HepG2 (cell line): ENCODE results near the gene AMIGO3. TPM values are rescaled to one million over a fixed set of nuclear protein-coding genes. Genes with fewer than 3 reads are reported as not detected.

Source experiments
- E2F5 ChIP-seq: sonication (generic); formaldehyde crosslinking; conservative IDR thresholded peaks from 2 replicates; pipeline ENCODE4 v1.4.0; 2020; ENCODE audit warnings: missing genetic modification reagents
- ETV5 ChIP-seq: IDR thresholded peaks from 2 replicates; pipeline ENCODE4 v1.6.1; 2018; ENCODE audit warnings: missing biosample characterization, missing genetic modification reagents, inconsistent platforms, borderline replicate concordance
- GATA4 ChIP-seq: sonication (generic); IDR thresholded peaks from 2 replicates; pipeline ENCODE4 v1.6.1; 2016; ENCODE audit warnings: antibody characterized with exemption, low read depth, borderline replicate concordance
- HNF1B ChIP-seq: sonication (generic); formaldehyde crosslinking; IDR thresholded peaks from 2 replicates; pipeline ENCODE4 v1.5.1; 2020; ENCODE audit warnings: mild to moderate bottlenecking, moderate library complexity, missing genetic modification reagents
- HNRNPK ChIP-seq: fragments of 200-400 bp; formaldehyde crosslinking; IDR thresholded peaks from 2 replicates; pipeline ENCODE4 v1.6.1; 2018; ENCODE audit warnings: low read length, low read depth, moderate library complexity, mild to moderate bottlenecking; ENCODE audit not compliant: poor library complexity, severe bottlenecking
- IRX3 ChIP-seq: sonication (generic); formaldehyde crosslinking; IDR thresholded peaks from 2 replicates; pipeline ENCODE4 v1.8.1; 2023; ENCODE audit warnings: mild to moderate bottlenecking, low read depth, missing genetic modification reagents, borderline replicate concordance
- ISX ChIP-seq: sonication (generic); formaldehyde crosslinking; conservative IDR thresholded peaks from 2 replicates; pipeline ENCODE4 v1.5.0; 2020; ENCODE audit warnings: missing genetic modification reagents
- KDM5B ChIP-seq: sonication (generic); formaldehyde crosslinking; IDR thresholded peaks from 2 replicates; pipeline ENCODE4 v1.4.0; 2020; ENCODE audit warnings: missing genetic modification reagents, mild to moderate bottlenecking, borderline replicate concordance
- MTA3 ChIP-seq: sonication (generic); formaldehyde crosslinking; IDR thresholded peaks from 2 replicates; pipeline ENCODE4 v1.4.0; 2020; ENCODE audit warnings: missing genetic modification reagents
- NBN ChIP-seq: fragments of 450-650 bp; conservative IDR thresholded peaks from 2 replicates; pipeline ENCODE4 v1.6.1; 2017
- NR2F6 ChIP-seq, 2 experiments: IDR thresholded peaks; 2 replicates each; pipeline ENCODE4 v1.6.1; 2016; ENCODE audit warnings: antibody characterized with exemption in 1 of 2, mild to moderate bottlenecking in 1 of 2
- RFXANK ChIP-seq: IDR thresholded peaks from 2 replicates; pipeline ENCODE4 v1.6.1; 2016
- RXRA ChIP-seq: sonication (generic); formaldehyde crosslinking; IDR thresholded peaks from 2 replicates; pipeline ENCODE4 v1.5.1; 2020; ENCODE audit warnings: missing genetic modification reagents
- SALL1 ChIP-seq: sonication (generic); formaldehyde crosslinking; IDR thresholded peaks from 2 replicates; pipeline ENCODE4 v1.8.0; 2022; ENCODE audit warnings: mild to moderate bottlenecking, missing genetic modification reagents
- SAP130 ChIP-seq: IDR thresholded peaks from 2 replicates; pipeline ENCODE4 v1.6.1; 2016; ENCODE audit warnings: low read depth
- SMAD9 ChIP-seq: sonication (generic); formaldehyde crosslinking; IDR thresholded peaks from 2 replicates; pipeline ENCODE4 v1.5.1; 2020; ENCODE audit warnings: mild to moderate bottlenecking, missing genetic modification reagents
- SMC3 ChIP-seq: IDR thresholded peaks from 2 replicates; pipeline ENCODE4 v1.6.1; 2011; ENCODE audit warnings: low read length, improper control_type of control experiment
- STAG1 ChIP-seq: sonication (generic); formaldehyde crosslinking; IDR thresholded peaks from 2 replicates; pipeline ENCODE4 v1.4.0; 2020; ENCODE audit warnings: missing genetic modification reagents
- TARDBP ChIP-seq: sonication (generic); formaldehyde crosslinking; IDR thresholded peaks from 2 replicates; pipeline ENCODE4 v1.8.0; 2022; ENCODE audit warnings: mild to moderate bottlenecking, missing genetic modification reagents
- ZBTB2 ChIP-seq: sonication (generic); formaldehyde crosslinking; IDR thresholded peaks from 2 replicates; pipeline ENCODE4 v1.8.0; 2022; ENCODE audit warnings: low read depth, missing genetic modification reagents
- ZNF121 ChIP-seq: sonication (generic); formaldehyde crosslinking; IDR thresholded peaks from 2 replicates; pipeline ENCODE4 v1.5.0; 2020; ENCODE audit warnings: mild to moderate bottlenecking, missing genetic modification reagents
- ZNF18 ChIP-seq: sonication (generic); formaldehyde crosslinking; IDR thresholded peaks from 2 replicates; pipeline ENCODE4 v1.8.0; 2022; ENCODE audit warnings: mild to moderate bottlenecking, missing genetic modification reagents; ENCODE audit not compliant: insufficient replicate concordance
- ZNF468 ChIP-seq: sonication (generic); formaldehyde crosslinking; IDR thresholded peaks from 2 replicates; pipeline ENCODE4 v1.8.0; 2022; ENCODE audit warnings: mild to moderate bottlenecking, moderate library complexity, missing genetic modification reagents
- ZNF549 ChIP-seq: sonication (generic); formaldehyde crosslinking; IDR thresholded peaks from 2 replicates; pipeline ENCODE4 v1.5.0; 2020; ENCODE audit warnings: missing genetic modification reagents
- ZNF704 ChIP-seq: sonication (generic); formaldehyde crosslinking; IDR thresholded peaks from 2 replicates; pipeline ENCODE4 v1.8.1; 2023; ENCODE audit warnings: mild to moderate bottlenecking, inconsistent platforms, moderate library complexity, missing genetic modification reagents, borderline replicate concordance
- ZNF792 ChIP-seq: IDR thresholded peaks from 2 replicates; pipeline ENCODE4 v1.6.1; 2016
- polyA plus RNA-seq, 8 experiments: library from polyadenylated mRNA; depleted of rRNA in 3 of 8; stranded (reverse) in 7 of 8; unstranded in 1 of 8; fragments of >200 nt; fragmentation: Illumina TruSeq in 4 of 8; extraction: Trizol in 4 of 8; gene quantifications; 2 replicates each; pipeline versions ENCODE4 v1.2.1 to v1.2.3, GENCODE V29; 2011 to 2016; ENCODE audit warnings: low read depth in 4 of 8, missing spikeins in 1 of 8, mixed read lengths in 1 of 8; ENCODE audit not compliant: insufficient read depth in 1 of 8
- total RNA-seq, 5 experiments: library from RNA; depleted of rRNA; stranded (reverse); fragments of >200 nt; fragmentation: Illumina TruSeq; extraction: Trizol; gene quantifications; 2 replicates each; pipeline ENCODE4 v1.2.3, GENCODE V29; 2016; ENCODE audit warnings: low read depth in 1 of 5

Gene AMIGO3
- total and polyA plus RNA-seq, 2 of the 13 experiments (the other 11 are each of a cell fraction or from before 2014, with no cell fraction given) = 0.35 TPM; not detected in 1

GRCh38 chr3:49703443-49703927 is 16.0 kb downstream of the AMIGO3 start (continued):
- TF ChIP-seq ZBTB2 (CRISPR knock-in tag) = no peak
- TF ChIP-seq SAP130 (CRISPR knock-in tag) = peak; percentile 26; the same call in 1 of the 2 replicates
- no peak for TF ChIP-seq MTA3 (CRISPR knock-in tag)
- no peak for TF ChIP-seq ZNF549
- TF ChIP-seq SALL1 (CRISPR knock-in tag) = 0 out of 2 replicates have a peak, but pooled peaks have one; percentile 20
- TF ChIP-seq NR2F6 (IDR thresholded peaks at IDR 0.05) = no peak
- TF ChIP-seq NR2F6 (CRISPR knock-in tag; IDR thresholded peaks at IDR 0.05) = no peak
- TF ChIP-seq GATA4 = no peak
- no peak for TF ChIP-seq RFXANK (CRISPR knock-in tag)
- peak; percentile 96 for TF ChIP-seq STAG1 (CRISPR knock-in tag)
- no peak for TF ChIP-seq IRX3
- TF ChIP-seq ZNF18 (CRISPR knock-in tag) = no peak
- TF ChIP-seq TARDBP = no peak
- peak; percentile 65 for TF ChIP-seq SMC3
- no peak for TF ChIP-seq ISX (CRISPR knock-in tag)
- TF ChIP-seq ZNF704 (CRISPR knock-in tag) = no peak
- TF ChIP-seq RXRA = peak; percentile 24; the same call in 1 of the 2 replicates
- TF ChIP-seq KDM5B = 0 out of 2 replicates have a peak, but pooled peaks have one; percentile 11
- no peak for TF ChIP-seq SMAD9 (CRISPR knock-in tag)
- no peak for TF ChIP-seq ZNF792
- TF ChIP-seq HNF1B = 0 out of 2 replicates have a peak, but pooled peaks have one; percentile 27
- TF ChIP-seq ZNF468 (CRISPR knock-in tag) = no peak
- no peak for TF ChIP-seq HNRNPK
- 0 out of 2 replicates have a peak, but pooled peaks have one; percentile 28 for TF ChIP-seq ETV5 (CRISPR knock-in tag)
- TF ChIP-seq NBN = no peak
- TF ChIP-seq E2F5 (CRISPR knock-in tag) = no peak
- TF ChIP-seq ZNF121 (CRISPR knock-in tag) = no peak
